Forelimb muscle (tissue), 1 donor: ENCODE results near the gene DPEP3. TPM values are rescaled to one million over a fixed set of nuclear protein-coding genes. Genes with fewer than 3 reads are reported as not detected.
A peak's percentile ranks its signal among the peaks of the same experiment; 100 is the strongest.
"Not testable (repeated sequence)": the region's sequence is repeated elsewhere in the genome, so short reads cannot be mapped to it uniquely, and the experiment has no call there.

Experiments used
- DNase-seq: peaks from one replicate; pipeline ENCODE4 v3.0.0-alpha.2; 2013; ENCODE audit warnings: low read depth
- polyA plus RNA-seq: library from polyadenylated mRNA; unstranded; fragments of 120-200 nt; gene quantifications from one replicate; pipeline ENCODE4 v1.2.1, GENCODE V29; 2013; ENCODE audit not compliant: insufficient read length

Gene DPEP3
- polyA plus RNA-seq, 1 donor, result not detected

GRCh38 chr16:67945392-67945933, 34.8 kb downstream of the DPEP3 start:
- no peak for DNase-seq

- no peak for DNase-seq
Observed at GRCh38 chr16:67944690-67945391, 35.5 kb downstream of the DPEP3 start.

GRCh38 chr16:67943619-67944504, 36.4 kb downstream of the DPEP3 start, which contains the start of gene LCAT:
Gene LCAT (minus strand): TSS chr16:67944120. CDS start chr16:67944101, 19 bp downstream.
- DNase-seq, result no peak

GRCh38 chr16:67943256-67943618, 37.1 kb downstream of the DPEP3 start:
- no peak for DNase-seq

- DNase-seq, result no peak
Observed at GRCh38 chr16:67942510-67943255, 37.6 kb downstream of the DPEP3 start.

- DNase-seq, result no peak
Observed at GRCh38 chr16:67942200-67942509, 38.1 kb downstream of the DPEP3 start.

GRCh38 chr16:67941469-67942199, 38.7 kb downstream of the DPEP3 start:
- DNase-seq, result no peak

GRCh38 chr16:67940446-67941089, 39.7 kb downstream of the DPEP3 start:
- DNase-seq, result no peak

- DNase-seq, result no peak
Observed at GRCh38 chr16:67939507-67940445, 40.5 kb downstream of the DPEP3 start.

GRCh38 chr16:67937713-67938112, 42.6 kb downstream of the DPEP3 start:
- not testable (repeated sequence) for DNase-seq

GRCh38 chr16:67936880-67937605, 43.3 kb downstream of the DPEP3 start:
- peak; percentile 59 for DNase-seq

GRCh38 chr16:67936124-67936879, 44.0 kb downstream of the DPEP3 start, which contains the start of gene PSMB10:
Gene PSMB10 (minus strand): TSS chr16:67936850. CDS start chr16:67936749, 101 bp downstream.
- DNase-seq, result no peak

- peak; percentile 83 for DNase-seq
Observed at GRCh38 chr16:67935402-67936123, 44.7 kb downstream of the DPEP3 start.

- no peak for DNase-seq
Observed at GRCh38 chr16:67935101-67935401, 45.2 kb downstream of the DPEP3 start.

GRCh38 chr16:67934306-67935100, 45.8 kb downstream of the DPEP3 start:
- DNase-seq, result no peak

GRCh38 chr16:67933805-67934204, 46.5 kb downstream of the DPEP3 start:
- no peak for DNase-seq

GRCh38 chr16:67932462-67932840, 47.8 kb downstream of the DPEP3 start:
- no peak for DNase-seq
